Endothelial cell of umbilical vein (primary cell): ENCODE results near the gene G0S2. TPM values are rescaled to one million over a fixed set of nuclear protein-coding genes. Genes with fewer than 3 reads are reported as not detected.

Experiments used
- BruUV-seq: library from RNA; stranded (reverse); fragments of 400-500 nt; replicated peaks from 2 replicates; lab custom pipeline; 2021; lab: Mats Ljungman, UMichigan
- CTCF ChIA-PET: fragments of 300-600, 350-600 bp; sonication (Branson Sonifier 250); formaldehyde crosslinking; loops from one replicate; lab custom pipeline; 2021; ENCODE audit warnings: antibody characterized with exemption, inconsistent platforms; lab: Charles Lee
- POLR2A ChIA-PET: fragments of 300-600, 350-600 bp; sonication (Branson Sonifier 250); formaldehyde crosslinking; loops from one replicate; lab custom pipeline; 2021; ENCODE audit warnings: antibody characterized with exemption, inconsistent platforms; lab: Charles Lee
- DNase-seq: peaks from one replicate; pipeline ENCODE4 v3.0.0-alpha.2; 2011; ENCODE audit warnings: low read depth, low spot score
- FAIRE-seq: peaks from 2 replicates; lab custom pipeline; 2011; peaks lifted over from hg19 to GRCh38; lab: Jason Lieb, UNC
- H2AFZ ChIP-seq: 2 replicates; pipeline ENCODE4 v1.6.0; 2012; ENCODE audit warnings: low read depth, low read length, control low read depth, inconsistent platforms
- H3K27ac ChIP-seq: 2 replicates; pipeline ENCODE4 v1.5.1; 2011; ENCODE audit warnings: low read depth, mild to moderate bottlenecking, control low read depth, low read length, moderate library complexity; ENCODE audit not compliant: insufficient read depth
- H3K27me3 ChIP-seq, 2 experiments: 2 replicates each; pipeline versions ENCODE4 v1.6.0 to v1.6.1; 2011; ENCODE audit warnings: low read length in 2 of 2, mixed read lengths in 1 of 2; ENCODE audit not compliant: control insufficient read depth in 2 of 2, insufficient read depth in 2 of 2
- H3K36me3 ChIP-seq, 2 experiments: 2 replicates in 1 of 2; 3 replicates in 1 of 2; pipeline ENCODE4 v1.5.1; 2011; ENCODE audit warnings: low read length in 2 of 2, mild to moderate bottlenecking in 1 of 2, moderate library complexity in 1 of 2; ENCODE audit not compliant: control insufficient read depth in 2 of 2, insufficient read depth in 2 of 2; ENCODE audit errors: extremely low read depth in 1 of 2
- H3K4me1 ChIP-seq: 3 replicates; pipeline ENCODE4 v1.5.1; 2011; ENCODE audit warnings: mild to moderate bottlenecking, low read length; ENCODE audit not compliant: control insufficient read depth, insufficient read depth; ENCODE audit errors: extremely low read depth
- H3K4me2 ChIP-seq: 2 replicates; pipeline ENCODE4 v1.6.1; 2011; ENCODE audit warnings: low read length, control low read depth, mixed read lengths; ENCODE audit not compliant: insufficient read depth
- H3K4me3 ChIP-seq, 3 experiments: fragments of 200-600 bp in 1 of 3; sonication (generic), shearing (Covaris generic) in 1 of 3; replicated peaks in 1 of 3; 2 replicates each; pipeline ENCODE4 v1.5.1; 2011 to 2016; ENCODE audit warnings: control low read depth in 3 of 3, low read length in 3 of 3, mild to moderate bottlenecking in 2 of 3, inconsistent platforms in 1 of 3, low read depth in 1 of 3, moderate library complexity in 1 of 3; ENCODE audit not compliant: insufficient read depth in 1 of 3
- H3K79me2 ChIP-seq: 2 replicates; pipeline ENCODE4 v1.6.0; 2012; ENCODE audit warnings: low read length, inconsistent platforms; ENCODE audit not compliant: control insufficient read depth, insufficient read depth
- H3K9ac ChIP-seq: replicated peaks from 2 replicates; pipeline ENCODE3; 2011; ENCODE audit warnings: low read length, control low read depth; ENCODE audit not compliant: insufficient read depth; ENCODE audit errors: extremely low read depth
- H3K9me1 ChIP-seq: replicated peaks from 3 replicates; pipeline ENCODE4 v1.6.0; 2011; ENCODE audit warnings: mild to moderate bottlenecking, low read length; ENCODE audit not compliant: control insufficient read depth, insufficient read depth; ENCODE audit errors: extremely low read depth
- H3K9me3 ChIP-seq: replicated peaks from 2 replicates; pipeline ENCODE4 v1.5.1; 2012; ENCODE audit warnings: low read length, inconsistent platforms; ENCODE audit not compliant: control insufficient read depth, insufficient read depth
- H4K20me1 ChIP-seq: replicated peaks from 2 replicates; pipeline ENCODE3; 2011; ENCODE audit warnings: mild to moderate bottlenecking, low read length; ENCODE audit not compliant: control insufficient read depth, insufficient read depth; ENCODE audit errors: extremely low read depth
- EZH2 ChIP-seq: IDR thresholded peaks from 2 replicates; pipeline ENCODE4 v1.6.1; 2012; ENCODE audit warnings: borderline replicate concordance, low read depth, mild to moderate bottlenecking, moderate library complexity, low read length, inconsistent platforms; ENCODE audit not compliant: severe bottlenecking
- FOS ChIP-seq: IDR thresholded peaks from 2 replicates; pipeline ENCODE4 v1.6.1; 2011; ENCODE audit warnings: mild to moderate bottlenecking, low read length, moderate library complexity, borderline replicate concordance; ENCODE audit not compliant: insufficient read depth
- GATA2 ChIP-seq: IDR thresholded peaks from 2 replicates; pipeline ENCODE4 v1.7.0; 2011; ENCODE audit warnings: low read depth, mild to moderate bottlenecking, moderate library complexity, mixed read lengths, low read length; ENCODE audit not compliant: insufficient read length, insufficient read depth
- JUN ChIP-seq: IDR thresholded peaks from 2 replicates; pipeline ENCODE4 v1.6.1; 2011; ENCODE audit warnings: borderline replicate concordance, low read depth; ENCODE audit not compliant: insufficient read length, insufficient read depth
- MYC ChIP-seq: IDR thresholded peaks from one replicate; pipeline ENCODE4 v1.6.1; 2011; ENCODE audit warnings: mild to moderate bottlenecking, low read depth, low read length
- POLR2A ChIP-seq: IDR thresholded peaks from 2 replicates; pipeline ENCODE4 v1.6.1; 2012; ENCODE audit warnings: low read depth, mild to moderate bottlenecking, control low read depth, low read length
- POLR2AphosphoS5 ChIP-seq: IDR thresholded peaks from 2 replicates; pipeline ENCODE4 v1.6.1; 2012; ENCODE audit warnings: low read depth, mild to moderate bottlenecking, control low read depth, low read length, moderate library complexity; ENCODE audit not compliant: insufficient read depth
- dilution Hi-C: fragments of 300-500 bp; cut with MboI; formaldehyde crosslinking; loops from one replicate; pipeline ENCODE4 v1.15.0; 2019; ENCODE audit warnings: low sequenced_read_pairs; ENCODE audit not compliant: extremely low pct_ligation_motif_present
- intact Hi-C: fragments of 100-400 bp; cut with micrococcal nuclease; formaldehyde crosslinking; loops from one replicate; pipeline ENCODE4 v1.10.0; 2022
- polyA plus RNA-seq, 4 experiments: library from polyadenylated mRNA; depleted of rRNA in 3 of 4; stranded (reverse) in 3 of 4; unstranded in 1 of 4; fragments of >200 nt; gene quantifications; 2 replicates each; pipeline versions ENCODE4 v1.2.1 to v1.2.3, GENCODE V29; 2011 to 2012; ENCODE audit warnings: missing spikeins in 1 of 4
- total RNA-seq: library from RNA; stranded (reverse); gene quantifications from 2 replicates; pipeline ENCODE4 v1.2.3, GENCODE V29; 2021
- TF ChIP-seq, protein P1 (sequence below), 2 donors: IDR thresholded peaks; 1 replicate in 1 of 2; 2 replicates in 1 of 2; pipeline ENCODE4 v1.5.1; 2011; ENCODE audit warnings: low read length in 2 of 2, mild to moderate bottlenecking in 2 of 2, moderate library complexity in 2 of 2, control low read depth in 1 of 2, inconsistent platforms in 1 of 2, low read depth in 1 of 2; ENCODE audit not compliant: insufficient read depth in 1 of 2; ENCODE audit errors: extremely low read depth in 1 of 2
- TF ChIP-seq, protein P2 (sequence below): IDR thresholded peaks from 2 replicates; pipeline ENCODE4 v1.6.1; 2011; ENCODE audit not compliant: insufficient read depth, insufficient read length

The G0S2 gene
- total and polyA plus RNA-seq, 2 donors (not counting 3 experiments of a cell fraction or from before 2014, with no cell fraction given) = 0.91 to 1.9 TPM

DNA sequence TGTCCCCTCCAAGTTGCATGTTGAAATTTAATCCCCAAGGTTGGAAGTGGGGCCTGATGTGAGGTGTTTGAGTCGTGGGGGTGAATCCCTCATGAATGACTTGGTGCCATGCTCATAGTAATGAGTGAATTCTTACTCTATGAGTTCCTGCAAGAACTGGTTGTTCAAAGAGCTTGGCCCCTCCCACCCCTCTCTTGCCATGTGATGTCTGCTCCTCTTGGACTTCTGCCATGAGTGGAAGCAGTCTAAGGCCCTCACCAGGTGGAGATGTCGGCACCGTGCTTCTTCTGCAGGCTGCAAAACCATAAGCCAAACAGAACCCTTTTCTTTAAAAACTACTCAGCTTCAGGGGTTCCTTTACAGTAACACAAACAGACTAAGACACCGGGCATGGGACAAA, 14.3 kb downstream of the G0S2 start:
- no peaks in the 10 kb centered on the region for H4K20me1 ChIP-seq
- BruUV-seq = no TSS peak
- H2AFZ ChIP-seq = no peak overlapping the region
- H3K36me3 ChIP-seq = no peaks in the 10 kb centered on the region
- H3K4me1 ChIP-seq = no peaks in the 10 kb centered on the region
- no peaks in the 10 kb centered on the region for H3K79me2 ChIP-seq
- H3K9me3 ChIP-seq = no peaks in the 10 kb centered on the region
- no peaks in the 10 kb centered on the region for H3K9me1 ChIP-seq
- H3K27me3 ChIP-seq = peaks cover 14 to 15% of the 10 kb centered on the region in 2 experiments
- no peak overlapping the region for H3K4me3 ChIP-seq
- H3K4me2 ChIP-seq = no peak overlapping the region
- intact Hi-C loops = no loop called here
- FAIRE-seq (no peak), DNase-seq (no peak)
- ChIA-PET POLR2A (no interaction called here), CTCF (interaction anchor here (1.1 to 7.1 kb wide), 7 partner anchors 10 to 124 kb away, joined by 3 to 70 read pairs (median 6); no protein-coding TSS in a partner anchor)
- TF ChIP-seq POLR2A (no peak), GATA2 (no peak), JUN (no peak), EZH2 (no peak), POLR2AphosphoS5 (no peak), FOS (no peak), MYC (no peak)
- TF ChIP-seq, protein P1, sequence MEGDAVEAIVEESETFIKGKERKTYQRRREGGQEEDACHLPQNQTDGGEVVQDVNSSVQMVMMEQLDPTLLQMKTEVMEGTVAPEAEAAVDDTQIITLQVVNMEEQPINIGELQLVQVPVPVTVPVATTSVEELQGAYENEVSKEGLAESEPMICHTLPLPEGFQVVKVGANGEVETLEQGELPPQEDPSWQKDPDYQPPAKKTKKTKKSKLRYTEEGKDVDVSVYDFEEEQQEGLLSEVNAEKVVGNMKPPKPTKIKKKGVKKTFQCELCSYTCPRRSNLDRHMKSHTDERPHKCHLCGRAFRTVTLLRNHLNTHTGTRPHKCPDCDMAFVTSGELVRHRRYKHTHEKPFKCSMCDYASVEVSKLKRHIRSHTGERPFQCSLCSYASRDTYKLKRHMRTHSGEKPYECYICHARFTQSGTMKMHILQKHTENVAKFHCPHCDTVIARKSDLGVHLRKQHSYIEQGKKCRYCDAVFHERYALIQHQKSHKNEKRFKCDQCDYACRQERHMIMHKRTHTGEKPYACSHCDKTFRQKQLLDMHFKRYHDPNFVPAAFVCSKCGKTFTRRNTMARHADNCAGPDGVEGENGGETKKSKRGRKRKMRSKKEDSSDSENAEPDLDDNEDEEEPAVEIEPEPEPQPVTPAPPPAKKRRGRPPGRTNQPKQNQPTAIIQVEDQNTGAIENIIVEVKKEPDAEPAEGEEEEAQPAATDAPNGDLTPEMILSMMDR (IDR thresholded peaks at IDR 0.05; ENCODE audit: extremely low read depth in 1 of 2, insufficient read depth in 1 of 2, low read depth in 1 of 2, low read length in 2 of 2) = no peak
- TF ChIP-seq, protein P2, sequence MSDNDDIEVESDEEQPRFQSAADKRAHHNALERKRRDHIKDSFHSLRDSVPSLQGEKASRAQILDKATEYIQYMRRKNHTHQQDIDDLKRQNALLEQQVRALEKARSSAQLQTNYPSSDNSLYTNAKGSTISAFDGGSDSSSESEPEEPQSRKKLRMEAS = no peak
- dilution Hi-C loops = loop anchor here (25.0 kb wide), 1 partner anchor 102 kb away; the partner anchor contains the start of gene CAMK1G
- H3K27ac ChIP-seq = no peak overlapping the region
- H3K9ac ChIP-seq = no peak overlapping the region
